Thyroid gland (tissue), 4 donors: ENCODE data around the gene CARMIL1.

Source experiments
- CTCF ChIP-seq, 6 experiments: fragments of 200-600 bp in 3 of 6; fragments of 450-650 bp in 3 of 6; sonication (generic) in 3 of 6; IDR thresholded peaks; one replicate each; pipeline ENCODE4 v1.5.1; 2016 to 2019; ENCODE audit warnings: antibody characterized with exemption in 6 of 6, mild to moderate bottlenecking in 2 of 6, inconsistent platforms in 1 of 6, moderate library complexity in 1 of 6
- POLR2A ChIP-seq, 2 donors: fragments of 450-650 bp; IDR thresholded peaks; one replicate each; pipeline ENCODE4 v1.6.1; 2017; ENCODE audit warnings: antibody characterized with exemption in 2 of 2, mild to moderate bottlenecking in 2 of 2, moderate library complexity in 1 of 2

GRCh38 chr6:25478973-25479372 is 199.8 kb downstream of the CARMIL1 start:
- TF ChIP-seq CTCF (IDR thresholded peaks at IDR 0.05) (no peak), POLR2A (IDR thresholded peaks at IDR 0.05) (no peak)
